ENCODE measurements around the gene PHIP. TPM values are rescaled to one million over a fixed set of nuclear protein-coding genes. Genes with fewer than 3 reads are reported as not detected.
"Not testable (repeated sequence)": the region's sequence is repeated elsewhere in the genome, so short reads cannot be mapped to it uniquely, and the experiment has no call there.

The PHIP gene
- total RNA-seq, 1 experiment from 2014 or later = 26.5 TPM

GRCh38 chr6:78908621-78909020, 169.4 kb downstream of the PHIP start:
- intact Hi-C loops (cut with micrococcal nuclease) = no loop called here
- H3K36me3 Mint-ChIP-seq (ENCODE audit: insufficient read depth, unreplicated experiment) = no peaks in the 10 kb centered on the region
- DNase-seq (ENCODE audit: unreplicated experiment) = peak; percentile 36
- no peaks in the 10 kb centered on the region for H3K9me3 Mint-ChIP-seq (ENCODE audit: unreplicated experiment)
- no peak overlapping the region for H3K4me3 Mint-ChIP-seq (ENCODE audit: unreplicated experiment)
- H3K27ac Mint-ChIP-seq (ENCODE audit: low read depth, unreplicated experiment) = peak overlapping the region; percentile 29
- no TSS peak for BruUV-seq (replicated peaks)
- peaks cover 23% of the 10 kb centered on the region for H3K4me1 Mint-ChIP-seq (ENCODE audit: insufficient read depth, unreplicated experiment)
- POLR2A ChIA-PET = interaction anchor here (1.1 to 3.2 kb wide), 2 partner anchors 8 to 11 kb away, joined by 3 to 19 read pairs; no protein-coding TSS in a partner anchor
- H3K27me3 Mint-ChIP-seq (ENCODE audit: insufficient read depth, unreplicated experiment) = no peaks in the 10 kb centered on the region
- CTCF ChIA-PET = no interaction called here
- no peak for TF ChIP-seq CTCF (IDR thresholded peaks at IDR 0.05; ENCODE audit: unreplicated experiment)

- peaks cover 6% of the 10 kb centered on the region for H3K9me3 Mint-ChIP-seq (ENCODE audit: unreplicated experiment)
- H3K4me3 Mint-ChIP-seq (ENCODE audit: unreplicated experiment) = no peak overlapping the region
- BruUV-seq (replicated peaks) = no TSS peak
- ChIA-PET CTCF (interaction anchor here (0.7 kb wide), 1 partner anchor 971 kb away, joined by 3 read pairs; no protein-coding TSS in a partner anchor), POLR2A (interaction anchor here (3.1 kb wide), 1 partner anchor 12 kb away, joined by 19 read pairs; no protein-coding TSS in a partner anchor)
- intact Hi-C loops (cut with micrococcal nuclease) = no loop called here
- TF ChIP-seq CTCF (IDR thresholded peaks at IDR 0.05; ENCODE audit: unreplicated experiment) = no peak
- H3K27ac Mint-ChIP-seq (ENCODE audit: low read depth, unreplicated experiment) = no peak overlapping the region
- H3K4me1 Mint-ChIP-seq (ENCODE audit: insufficient read depth, unreplicated experiment) = no peaks in the 10 kb centered on the region
- H3K36me3 Mint-ChIP-seq (ENCODE audit: insufficient read depth, unreplicated experiment) = no peaks in the 10 kb centered on the region
- no peak for DNase-seq (ENCODE audit: unreplicated experiment)
- no peaks in the 10 kb centered on the region for H3K27me3 Mint-ChIP-seq (ENCODE audit: insufficient read depth, unreplicated experiment)
Observed at GRCh38 chr6:78896227-78896626, 181.8 kb downstream of the PHIP start.

- intact Hi-C loops (cut with micrococcal nuclease); H3K4me1 Mint-ChIP-seq (ENCODE audit: insufficient read depth, unreplicated experiment); H3K27ac Mint-ChIP-seq (ENCODE audit: low read depth, unreplicated experiment); POLR2A ChIA-PET; H3K27me3 Mint-ChIP-seq (ENCODE audit: insufficient read depth, unreplicated experiment); BruUV-seq (replicated peaks); CTCF ChIA-PET; DNase-seq (ENCODE audit: unreplicated experiment); H3K4me3 Mint-ChIP-seq (ENCODE audit: unreplicated experiment); H3K9me3 Mint-ChIP-seq (ENCODE audit: unreplicated experiment): not testable (repeated sequence)
- H3K36me3 Mint-ChIP-seq (ENCODE audit: insufficient read depth, unreplicated experiment) = peaks cover 15% of the 10 kb centered on the region
Observed at GRCh38 chr6:78889901-78890300, 188.2 kb downstream of the PHIP start.

Other genes with a start within 250 kb of the PHIP start
- gene IRAK1BP1, start 210.7 kb downstream of the PHIP start, total RNA-seq (2022) = 4.6 and 6.6 TPM in 2 replicates
- gene HMGN3, start 156.4 kb upstream of the PHIP start, total RNA-seq (2022) = 18.7 and 36.5 TPM in 2 replicates

All from MCF 10A (cell line).